ENCODE data around the gene NXPH3.
"Not testable (repeated sequence)": the region's sequence is repeated elsewhere in the genome, so short reads cannot be mapped to it uniquely, and the experiment has no call there.

GRCh38 chr17:49550764-49551163 is 24.9 kb upstream of the NXPH3 start:
- not testable (repeated sequence) for TF ChIP-seq POLR2AphosphoS5, CTCF (IDR thresholded peaks at IDR 0.05)
